NCI-H82 (cell line): ENCODE data around the gene PGP.

Source experiments
- DNase-seq: peaks from one replicate; lab custom pipeline; 2025; lab: John Stamatoyannopoulos, UW

PGP gene

GRCh38 chr16:2237493-2238149 is 23.0 kb upstream of the PGP start:
- DNase-seq = peak; percentile 52

- DNase-seq = no peak
These were observed 22.5 kb upstream of the PGP start for GRCh38 chr16:2237102-2237482.

- peak; percentile 64 for DNase-seq
These were observed 21.9 kb upstream of the PGP start, which contains the start of gene DNASE1L2 for GRCh38 chr16:2236337-2237101. Gene DNASE1L2 (plus strand): TSS chr16:2236444. CDS start chr16:2236817, 373 bp downstream.

GRCh38 chr16:2235695-2236336 is 21.2 kb upstream of the PGP start:
- no peak for DNase-seq

GRCh38 chr16:2235234-2235651 is 20.6 kb upstream of the PGP start:
- no peak for DNase-seq

- DNase-seq = no peak
These were observed 20.2 kb upstream of the PGP start for GRCh38 chr16:2234813-2235170.

GRCh38 chr16:2233872-2234812 is 19.5 kb upstream of the PGP start:
- DNase-seq = no peak

GRCh38 chr16:2233046-2233775 is 18.6 kb upstream of the PGP start:
- no peak for DNase-seq

- DNase-seq = no peak
These were observed 17.7 kb upstream of the PGP start for GRCh38 chr16:2232094-2232990.

GRCh38 chr16:2231016-2231931 is 16.6 kb upstream of the PGP start:
- DNase-seq = no peak

GRCh38 chr16:2230376-2230775 is 15.7 kb upstream of the PGP start:
- no peak for DNase-seq

- no peak for DNase-seq
These were observed 15.1 kb upstream of the PGP start for GRCh38 chr16:2229632-2230250.

GRCh38 chr16:2229091-2229490 is 14.5 kb upstream of the PGP start:
- DNase-seq = no peak

GRCh38 chr16:2228161-2228824 is 13.7 kb upstream of the PGP start:
- DNase-seq = no peak

- no peak for DNase-seq
These were observed 12.3 kb upstream of the PGP start for GRCh38 chr16:2226918-2227317.

GRCh38 chr16:2226245-2226793 is 11.7 kb upstream of the PGP start:
- DNase-seq = no peak

GRCh38 chr16:2223942-2224486 is 9.4 kb upstream of the PGP start:
- DNase-seq = peak; percentile 72
